ENCODE data around the gene BRD4. TPM values are rescaled to one million over a fixed set of nuclear protein-coding genes. Genes with fewer than 3 reads are reported as not detected.

BRD4 gene
- total and polyA plus RNA-seq, 2 of the 13 experiments (the other 11 are each of a cell fraction or from before 2014, with no cell fraction given): 10.5 to 11.4 TPM

DNA sequence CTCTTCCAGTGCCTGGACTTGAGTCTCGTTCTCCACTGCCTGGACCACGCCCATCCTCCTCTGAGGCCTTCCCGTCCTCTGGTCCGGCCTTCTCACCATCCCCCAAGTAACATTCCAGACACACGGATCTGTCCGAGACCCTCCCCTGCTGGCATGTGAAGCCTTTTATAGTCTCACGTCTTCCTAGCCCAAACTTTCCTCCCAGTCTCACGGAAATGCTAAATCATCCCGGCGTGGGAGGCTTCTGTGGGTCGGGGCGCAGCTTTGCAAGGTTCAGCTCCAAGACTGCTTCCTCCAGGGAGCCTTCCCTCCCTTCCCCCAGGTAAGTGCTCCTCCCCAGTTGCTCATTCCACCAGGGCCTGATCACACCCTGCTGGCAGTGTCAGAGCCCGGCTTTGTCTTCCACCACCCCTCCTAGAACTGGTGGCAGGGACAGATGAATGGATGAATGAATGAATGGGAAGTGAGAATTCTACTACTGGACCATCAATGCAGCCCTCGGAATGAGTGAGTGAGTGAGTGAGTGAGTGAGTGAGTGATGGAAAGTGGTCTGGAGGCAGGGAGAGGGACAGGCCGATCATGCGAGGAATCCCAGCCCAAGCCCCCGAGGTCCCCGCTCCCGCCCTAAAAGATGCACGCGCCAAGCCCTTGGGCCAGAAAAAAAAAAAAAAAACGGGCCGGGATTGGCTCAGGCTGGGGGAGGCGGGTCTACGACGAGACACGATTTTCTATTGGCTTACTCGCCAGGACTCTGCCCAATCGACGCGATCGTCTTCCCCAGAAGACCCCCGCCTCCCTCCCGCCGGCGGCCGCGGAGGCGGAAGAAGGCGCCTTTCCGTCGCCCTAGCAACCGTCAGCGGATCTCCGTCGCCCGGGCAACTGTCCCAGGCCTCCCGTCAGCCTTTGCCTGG, 109.3 kb downstream of the BRD4 start (continued):
- no peak for TF ChIP-seq ZNF883 (CRISPR knock-in tag; IDR thresholded peaks at IDR 0.05; ENCODE audit: not compliant biosample characterization)
- no peak for TF ChIP-seq HNF1A (IDR thresholded peaks at IDR 0.05; ENCODE audit: low read depth)
- no peak for TF ChIP-seq HNF1A (CRISPR knock-in tag; IDR thresholded peaks at IDR 0.05; ENCODE audit: borderline replicate concordance)
- TF ChIP-seq MAF1 (CRISPR knock-in tag; IDR thresholded peaks at IDR 0.05; ENCODE audit: borderline replicate concordance): no peak
- TF ChIP-seq TARDBP (CRISPR knock-in tag; IDR thresholded peaks at IDR 0.05): no peak
- no peak for TF ChIP-seq ZNF326 (CRISPR knock-in tag; IDR thresholded peaks at IDR 0.05; ENCODE audit: borderline replicate concordance)
- TF ChIP-seq ZNF234 (CRISPR knock-in tag; conservative IDR thresholded peaks at IDR 0.05): no peak
- no peak for TF ChIP-seq FOSL1 (CRISPR knock-in tag; IDR thresholded peaks at IDR 0.05; ENCODE audit: borderline replicate concordance)
- TF ChIP-seq NCOA1 (CRISPR knock-in tag; IDR thresholded peaks at IDR 0.05): no peak
- no peak for TF ChIP-seq ZMAT5 (CRISPR knock-in tag; IDR thresholded peaks at IDR 0.05; ENCODE audit: borderline replicate concordance, low read depth)
- TF ChIP-seq, protein P1, sequence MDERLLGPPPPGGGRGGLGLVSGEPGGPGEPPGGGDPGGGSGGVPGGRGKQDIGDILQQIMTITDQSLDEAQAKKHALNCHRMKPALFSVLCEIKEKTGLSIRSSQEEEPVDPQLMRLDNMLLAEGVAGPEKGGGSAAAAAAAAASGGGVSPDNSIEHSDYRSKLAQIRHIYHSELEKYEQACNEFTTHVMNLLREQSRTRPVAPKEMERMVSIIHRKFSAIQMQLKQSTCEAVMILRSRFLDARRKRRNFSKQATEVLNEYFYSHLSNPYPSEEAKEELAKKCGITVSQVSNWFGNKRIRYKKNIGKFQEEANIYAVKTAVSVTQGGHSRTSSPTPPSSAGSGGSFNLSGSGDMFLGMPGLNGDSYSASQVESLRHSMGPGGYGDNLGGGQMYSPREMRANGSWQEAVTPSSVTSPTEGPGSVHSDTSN (CRISPR knock-in tag; IDR thresholded peaks at IDR 0.05): no peak
- TF ChIP-seq, protein P2, sequence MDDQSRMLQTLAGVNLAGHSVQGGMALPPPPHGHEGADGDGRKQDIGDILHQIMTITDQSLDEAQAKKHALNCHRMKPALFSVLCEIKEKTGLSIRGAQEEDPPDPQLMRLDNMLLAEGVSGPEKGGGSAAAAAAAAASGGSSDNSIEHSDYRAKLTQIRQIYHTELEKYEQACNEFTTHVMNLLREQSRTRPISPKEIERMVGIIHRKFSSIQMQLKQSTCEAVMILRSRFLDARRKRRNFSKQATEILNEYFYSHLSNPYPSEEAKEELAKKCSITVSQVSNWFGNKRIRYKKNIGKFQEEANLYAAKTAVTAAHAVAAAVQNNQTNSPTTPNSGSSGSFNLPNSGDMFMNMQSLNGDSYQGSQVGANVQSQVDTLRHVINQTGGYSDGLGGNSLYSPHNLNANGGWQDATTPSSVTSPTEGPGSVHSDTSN (CRISPR knock-in tag; IDR thresholded peaks at IDR 0.05; ENCODE audit: borderline replicate concordance): no peak
- no peak for TF ChIP-seq ZBTB1 (CRISPR knock-in tag; IDR thresholded peaks at IDR 0.05; ENCODE audit: borderline replicate concordance)
- TF ChIP-seq ZNF556 (CRISPR knock-in tag; IDR thresholded peaks at IDR 0.05; ENCODE audit: borderline replicate concordance): no peak
- no peak for TF ChIP-seq ZNF333 (CRISPR knock-in tag; IDR thresholded peaks at IDR 0.05; ENCODE audit: borderline replicate concordance)
- TF ChIP-seq ZNF790 (CRISPR knock-in tag; IDR thresholded peaks at IDR 0.05; ENCODE audit: borderline replicate concordance): no peak
- no peak for TF ChIP-seq ZNF546 (CRISPR knock-in tag; conservative IDR thresholded peaks at IDR 0.05)
- no peak for TF ChIP-seq TSC22D2 (CRISPR knock-in tag; IDR thresholded peaks at IDR 0.05; ENCODE audit: borderline replicate concordance)
- TF ChIP-seq HHEX (CRISPR knock-in tag; IDR thresholded peaks at IDR 0.05): no peak
- TF ChIP-seq ZNF792 (CRISPR knock-in tag; IDR thresholded peaks at IDR 0.05): no peak
- TF ChIP-seq SMARCE1 (IDR thresholded peaks at IDR 0.05; ENCODE audit: borderline replicate concordance): no peak
- no peak for TF ChIP-seq FOXP1 (IDR thresholded peaks at IDR 0.05)
- no peak for TF ChIP-seq FOXP1 (CRISPR knock-in tag; IDR thresholded peaks at IDR 0.05)
- TF ChIP-seq NFYC (CRISPR knock-in tag; IDR thresholded peaks at IDR 0.05): peak; percentile 78
